Trophoblast cell (in vitro differentiated cells and primary cell): ENCODE data around the gene LHCGR.

ENCODE experiments used
- DNase-seq, 2 donors: peaks; one replicate each; pipeline ENCODE4 v3.0.0-alpha.2; 2016
- H2AFZ ChIP-seq: 2 replicates; pipeline ENCODE4 v1.6.1; 2013; ENCODE audit warnings: low read length, moderate library complexity, mild to moderate bottlenecking; ENCODE audit not compliant: insufficient read depth, poor library complexity
- H2AK5ac ChIP-seq: 2 replicates; pipeline ENCODE4 v1.6.1; 2013; ENCODE audit warnings: mild to moderate bottlenecking, low read length
- H2BK120ac ChIP-seq: 2 replicates; pipeline ENCODE4 v1.6.1; 2013; ENCODE audit warnings: low read length, mild to moderate bottlenecking, moderate library complexity; ENCODE audit not compliant: insufficient read depth, poor library complexity
- H2BK12ac ChIP-seq: 2 replicates; pipeline ENCODE4 v1.6.1; 2013; ENCODE audit warnings: mild to moderate bottlenecking, low read length, moderate library complexity
- H2BK5ac ChIP-seq: 2 replicates; pipeline ENCODE4 v1.6.1; 2013; ENCODE audit warnings: low read length, low read depth, moderate library complexity, mild to moderate bottlenecking; ENCODE audit not compliant: poor library complexity
- H3K14ac ChIP-seq: 2 replicates; pipeline ENCODE4 v1.6.1; 2013; ENCODE audit warnings: mild to moderate bottlenecking, low read length
- H3K18ac ChIP-seq: 2 replicates; pipeline ENCODE4 v1.6.1; 2013; ENCODE audit warnings: mild to moderate bottlenecking, low read length
- H3K23ac ChIP-seq: 2 replicates; pipeline ENCODE4 v1.6.1; 2013; ENCODE audit warnings: low read length
- H3K27ac ChIP-seq: 2 replicates; pipeline ENCODE4 v1.5.1; 2013; ENCODE audit warnings: low read depth, mild to moderate bottlenecking, inconsistent platforms, low read length, moderate library complexity
- H3K27me3 ChIP-seq: 2 replicates; pipeline ENCODE4 v1.6.1; 2013; ENCODE audit warnings: inconsistent platforms, mild to moderate bottlenecking, low read length, moderate library complexity; ENCODE audit not compliant: insufficient read depth
- H3K36me3 ChIP-seq, 2 experiments: 1 replicate in 1 of 2; 2 replicates in 1 of 2; pipeline ENCODE4 v1.6.1; 2013; ENCODE audit warnings: low read length in 2 of 2, mild to moderate bottlenecking in 2 of 2, moderate library complexity in 1 of 2; ENCODE audit not compliant: insufficient read depth in 2 of 2, control insufficient read depth in 1 of 2
- H3K4ac ChIP-seq: 2 replicates; pipeline ENCODE4 v1.6.1; 2013; ENCODE audit warnings: low read depth, mild to moderate bottlenecking, low read length, moderate library complexity
- H3K4me1 ChIP-seq, 2 experiments: 1 replicate in 1 of 2; 2 replicates in 1 of 2; pipeline ENCODE4 v1.6.1; 2013; ENCODE audit warnings: low read length in 2 of 2, mild to moderate bottlenecking in 2 of 2, moderate library complexity in 1 of 2; ENCODE audit not compliant: insufficient read depth in 2 of 2, control insufficient read depth in 1 of 2
- H3K4me2 ChIP-seq: 2 replicates; pipeline ENCODE4 v1.6.1; 2013; ENCODE audit warnings: inconsistent platforms, mild to moderate bottlenecking, low read length, moderate library complexity
- H3K4me3 ChIP-seq: 2 replicates; pipeline ENCODE4 v1.5.1; 2013; ENCODE audit warnings: mild to moderate bottlenecking, low read depth, low read length, inconsistent platforms
- H3K79me1 ChIP-seq: one replicate; pipeline ENCODE4 v1.6.1; 2013; ENCODE audit warnings: low read length
- H3K79me2 ChIP-seq: 2 replicates; pipeline ENCODE4 v1.6.1; 2013; ENCODE audit warnings: low read length, mild to moderate bottlenecking; ENCODE audit not compliant: control insufficient read depth, insufficient read depth, poor library complexity
- H3K9ac ChIP-seq: 2 replicates; pipeline ENCODE4 v1.6.1; 2013; ENCODE audit warnings: mild to moderate bottlenecking, low read length
- H3K9me3 ChIP-seq: 2 replicates; pipeline ENCODE4 v1.6.1; 2013; ENCODE audit warnings: low read depth, mild to moderate bottlenecking, control low read depth, inconsistent platforms, low read length; ENCODE audit not compliant: insufficient read depth
- H4K12ac ChIP-seq: 2 replicates; pipeline ENCODE4 v1.6.1; 2013; ENCODE audit warnings: low read depth, mild to moderate bottlenecking, low read length, moderate library complexity
- H4K8ac ChIP-seq: 2 replicates; pipeline ENCODE4 v1.6.1; 2013; ENCODE audit warnings: low read depth, mild to moderate bottlenecking, low read length, moderate library complexity
- H4K91ac ChIP-seq: one replicate; pipeline ENCODE4 v1.6.1; 2013; ENCODE audit warnings: low read depth, mild to moderate bottlenecking, low read length, moderate library complexity
- WGBS: extraction: QIAGEN DNeasy Blood & Tissue Kit; methylation state at CpG from one replicate; pipeline ENCODE4 v1.1.7; 2013; ENCODE audit warnings: missing lambda C conversion rate; ENCODE audit not compliant: insufficient read length, insufficient coverage; ENCODE audit errors: extremely low coverage; 5-methylcytosine and 5-hydroxymethylcytosine counted together

The LHCGR gene

GRCh38 chr2:48673581-48673980 lies 81.9 kb downstream of the LHCGR start:
- no peak overlapping the region for H3K14ac ChIP-seq
- H3K9me3 ChIP-seq, result no peaks in the 10 kb centered on the region
- H3K18ac ChIP-seq, result no peak overlapping the region
- no peak overlapping the region for H3K4ac ChIP-seq
- H3K79me2 ChIP-seq, result no peaks in the 10 kb centered on the region
- H3K4me3 ChIP-seq, result no peak overlapping the region
- H3K79me1 ChIP-seq, result no peaks in the 10 kb centered on the region
- H3K4me2 ChIP-seq, result no peak overlapping the region
- no peak overlapping the region for H4K12ac ChIP-seq
- peak; percentile 42 to 94 for DNase-seq
- no peak overlapping the region for H2AK5ac ChIP-seq
- no peak overlapping the region for H2BK5ac ChIP-seq
- no peaks in the 10 kb centered on the region for H3K4me1 ChIP-seq
- H2BK12ac ChIP-seq, result no peak overlapping the region
- peak overlapping the region; percentile 9 for H3K27ac ChIP-seq
- H4K8ac ChIP-seq, result no peak overlapping the region
- no CpG with 5 or more reads among the region's 4 CpGs for whole genome bisulfite sequencing
- H3K36me3 ChIP-seq, result no peaks in the 10 kb centered on the region
- no peak overlapping the region for H2AFZ ChIP-seq
- H3K9ac ChIP-seq, result no peak overlapping the region
- H2BK120ac ChIP-seq, result no peak overlapping the region
- no peaks in the 10 kb centered on the region for H3K27me3 ChIP-seq
- no peak overlapping the region for H4K91ac ChIP-seq
- no peak overlapping the region for H3K23ac ChIP-seq

GRCh38 chr2:48668992-48669391 lies 86.5 kb downstream of the LHCGR start:
- H4K8ac ChIP-seq, result no peak overlapping the region
- no peak overlapping the region for H2BK120ac ChIP-seq
- H3K9ac ChIP-seq, result no peak overlapping the region
- no peak overlapping the region for H4K91ac ChIP-seq
- H3K14ac ChIP-seq, result no peak overlapping the region
- H3K79me2 ChIP-seq, result no peaks in the 10 kb centered on the region
- no peak for DNase-seq
- no peaks in the 10 kb centered on the region for H3K9me3 ChIP-seq
- H3K27me3 ChIP-seq, result no peaks in the 10 kb centered on the region
- H2AK5ac ChIP-seq, result no peak overlapping the region
- H3K79me1 ChIP-seq, result no peaks in the 10 kb centered on the region
- no peak overlapping the region for H3K27ac ChIP-seq
- no peaks in the 10 kb centered on the region for H3K36me3 ChIP-seq
- H2BK12ac ChIP-seq, result no peak overlapping the region
- no peak overlapping the region for H2AFZ ChIP-seq
- WGBS, result 100% methylated on average over 1 of the region's 1 CpG
- H3K4ac ChIP-seq, result no peak overlapping the region
- H3K4me3 ChIP-seq, result no peak overlapping the region
- H3K23ac ChIP-seq, result no peak overlapping the region
- no peaks in the 10 kb centered on the region for H3K4me1 ChIP-seq
- H3K18ac ChIP-seq, result no peak overlapping the region
- no peak overlapping the region for H3K4me2 ChIP-seq
- H2BK5ac ChIP-seq, result no peak overlapping the region
- H4K12ac ChIP-seq, result no peak overlapping the region

GRCh38 chr2:48651158-48651790 lies 104.2 kb downstream of the LHCGR start:
- H2BK120ac ChIP-seq, result no peak overlapping the region
- no peak overlapping the region for H3K9ac ChIP-seq
- H2BK12ac ChIP-seq, result no peak overlapping the region
- H3K18ac ChIP-seq, result no peak overlapping the region
- no CpG with 5 or more reads among the region's 4 CpGs for WGBS
- no peaks in the 10 kb centered on the region for H3K79me1 ChIP-seq
- no peak overlapping the region for H3K4me3 ChIP-seq
- no peak overlapping the region for H3K27ac ChIP-seq
- H4K12ac ChIP-seq, result no peak overlapping the region
- H3K9me3 ChIP-seq, result no peaks in the 10 kb centered on the region
- H4K8ac ChIP-seq, result no peak overlapping the region
- no peak overlapping the region for H2AFZ ChIP-seq
- no peak overlapping the region for H2BK5ac ChIP-seq
- no peaks in the 10 kb centered on the region for H3K27me3 ChIP-seq
- no peak overlapping the region for H3K14ac ChIP-seq
- H3K4me1 ChIP-seq, result no peaks in the 10 kb centered on the region
- no peak overlapping the region for H3K4ac ChIP-seq
- peak overlapping the region; percentile 16 for H3K4me2 ChIP-seq
- no peak overlapping the region for H3K23ac ChIP-seq
- no peaks in the 10 kb centered on the region for H3K79me2 ChIP-seq
- H3K36me3 ChIP-seq, result no peaks in the 10 kb centered on the region
- H4K91ac ChIP-seq, result no peak overlapping the region
- no peak overlapping the region for H2AK5ac ChIP-seq
- DNase-seq, result peak in 1 of 2 donors; percentile 73

- H3K79me1 ChIP-seq, result no peaks in the 10 kb centered on the region
- no peak overlapping the region for H3K4ac ChIP-seq
- H4K91ac ChIP-seq, result no peak overlapping the region
- no peak overlapping the region for H3K27ac ChIP-seq
- H2AK5ac ChIP-seq, result no peak overlapping the region
- H3K4me2 ChIP-seq, result no peak overlapping the region
- H3K14ac ChIP-seq, result no peak overlapping the region
- no peaks in the 10 kb centered on the region for H3K36me3 ChIP-seq
- H3K18ac ChIP-seq, result no peak overlapping the region
- H3K9me3 ChIP-seq, result peaks cover 2% of the 10 kb centered on the region
- H2AFZ ChIP-seq, result no peak overlapping the region
- H4K12ac ChIP-seq, result no peak overlapping the region
- H3K4me3 ChIP-seq, result no peak overlapping the region
- no peak overlapping the region for H2BK120ac ChIP-seq
- no peak overlapping the region for H2BK12ac ChIP-seq
- H4K8ac ChIP-seq, result no peak overlapping the region
- no peak for DNase-seq
- no peak overlapping the region for H3K23ac ChIP-seq
- no CpG with 5 or more reads among the region's 1 CpG for WGBS
- H3K9ac ChIP-seq, result no peak overlapping the region
- H2BK5ac ChIP-seq, result no peak overlapping the region
- H3K79me2 ChIP-seq, result no peaks in the 10 kb centered on the region
- peaks cover 4 to 7% of the 10 kb centered on the region in 2 experiments for H3K4me1 ChIP-seq
- no peaks in the 10 kb centered on the region for H3K27me3 ChIP-seq
Measured at GRCh38 chr2:48638261-48638660, 117.3 kb downstream of the LHCGR start.
